Suprapubic skin (tissue), 3 donors: ENCODE results near the gene DEFB110.

ENCODE experiments used
- POLR2A ChIP-seq, 2 donors: fragments of 450-650 bp; IDR thresholded peaks; one replicate each; pipeline ENCODE4 v1.6.1; 2017; ENCODE audit warnings: antibody characterized with exemption in 2 of 2, mild to moderate bottlenecking in 2 of 2, moderate library complexity in 2 of 2
- TF ChIP-seq, protein P1 (sequence below), 2 donors: fragments of 200-600 bp in 1 of 2; fragments of 450-650 bp in 1 of 2; sonication (generic) in 1 of 2; IDR thresholded peaks; one replicate each; pipeline ENCODE4 v1.5.1; 2016 to 2019; ENCODE audit warnings: antibody characterized with exemption in 2 of 2, mild to moderate bottlenecking in 1 of 2, moderate library complexity in 1 of 2

DNA sequence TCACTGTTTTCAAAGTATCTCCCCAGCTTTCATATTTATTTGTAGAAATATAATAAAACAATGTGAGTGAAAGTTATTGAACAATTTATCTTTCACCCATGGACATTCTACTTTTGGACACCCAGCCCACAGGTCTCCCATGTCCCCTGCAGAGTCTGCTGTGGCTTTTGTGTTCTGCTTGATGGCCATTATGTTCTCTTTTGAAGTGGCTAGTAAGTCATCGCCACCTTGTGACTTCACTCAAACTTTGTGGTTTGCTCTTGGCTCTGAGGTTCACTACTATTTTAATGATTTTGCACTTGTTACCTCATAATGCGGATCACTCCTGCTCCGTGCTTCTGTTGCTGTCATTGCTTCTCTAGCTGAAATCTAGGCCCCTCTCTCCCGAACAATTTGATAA, 42.2 kb downstream of the DEFB110 start:
- TF ChIP-seq, protein P1, sequence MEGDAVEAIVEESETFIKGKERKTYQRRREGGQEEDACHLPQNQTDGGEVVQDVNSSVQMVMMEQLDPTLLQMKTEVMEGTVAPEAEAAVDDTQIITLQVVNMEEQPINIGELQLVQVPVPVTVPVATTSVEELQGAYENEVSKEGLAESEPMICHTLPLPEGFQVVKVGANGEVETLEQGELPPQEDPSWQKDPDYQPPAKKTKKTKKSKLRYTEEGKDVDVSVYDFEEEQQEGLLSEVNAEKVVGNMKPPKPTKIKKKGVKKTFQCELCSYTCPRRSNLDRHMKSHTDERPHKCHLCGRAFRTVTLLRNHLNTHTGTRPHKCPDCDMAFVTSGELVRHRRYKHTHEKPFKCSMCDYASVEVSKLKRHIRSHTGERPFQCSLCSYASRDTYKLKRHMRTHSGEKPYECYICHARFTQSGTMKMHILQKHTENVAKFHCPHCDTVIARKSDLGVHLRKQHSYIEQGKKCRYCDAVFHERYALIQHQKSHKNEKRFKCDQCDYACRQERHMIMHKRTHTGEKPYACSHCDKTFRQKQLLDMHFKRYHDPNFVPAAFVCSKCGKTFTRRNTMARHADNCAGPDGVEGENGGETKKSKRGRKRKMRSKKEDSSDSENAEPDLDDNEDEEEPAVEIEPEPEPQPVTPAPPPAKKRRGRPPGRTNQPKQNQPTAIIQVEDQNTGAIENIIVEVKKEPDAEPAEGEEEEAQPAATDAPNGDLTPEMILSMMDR (IDR thresholded peaks at IDR 0.05) = no peak
- TF ChIP-seq POLR2A (IDR thresholded peaks at IDR 0.05) = no peak
